Measurements from ENCODE around the gene TUSC7.

Gene TUSC7

GRCh38 chr3:116749388-116749787 is 39.8 kb downstream of the TUSC7 start:
- no peak overlapping the region for H3K4me3 ChIP-seq (replicated peaks in 1 of 2; ENCODE audit: low read depth in 2 of 2, low read length in 2 of 2)
- no peak for TF ChIP-seq CTCF (IDR thresholded peaks at IDR 0.05; ENCODE audit: low read depth, low read length)
- DNase-seq (ENCODE audit: low read depth in 2 of 2) = no peak

GRCh38 chr3:116757315-116757714 is 47.7 kb downstream of the TUSC7 start:
- TF ChIP-seq CTCF (IDR thresholded peaks at IDR 0.05; ENCODE audit: low read depth, low read length) = no peak
- H3K4me3 ChIP-seq (replicated peaks in 1 of 2; ENCODE audit: low read depth in 2 of 2, low read length in 2 of 2) = no peak overlapping the region
- DNase-seq (ENCODE audit: low read depth in 2 of 2) = no peak

DNA sequence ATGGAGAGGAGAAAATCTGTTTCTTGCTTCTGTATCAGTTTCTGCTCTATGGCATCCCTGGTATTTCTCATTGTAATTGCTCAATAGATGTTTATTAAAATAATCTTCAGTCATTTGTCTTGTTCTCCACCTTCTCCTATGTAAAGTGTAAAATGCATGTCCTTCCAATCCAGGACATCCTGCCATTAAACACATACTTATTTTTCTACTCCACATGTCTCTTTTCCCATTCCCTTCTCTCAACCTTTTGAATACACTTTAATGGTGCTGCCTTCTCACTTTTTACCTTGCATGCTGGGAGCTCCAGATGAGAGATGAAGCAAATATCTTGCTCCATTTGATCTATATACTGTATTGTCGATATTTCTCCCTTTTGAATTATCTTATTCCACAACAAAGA is 49.7 kb downstream of the TUSC7 start:
- H3K4me3 ChIP-seq (replicated peaks in 1 of 2; ENCODE audit: low read depth in 2 of 2, low read length in 2 of 2) = no peak overlapping the region
- DNase-seq (ENCODE audit: low read depth in 2 of 2) = no peak
- TF ChIP-seq CTCF (IDR thresholded peaks at IDR 0.05; ENCODE audit: low read depth, low read length) = no peak
